DOHH2 (cell line): Measurements from ENCODE around the gene ZBTB9.
"Not testable (repeated sequence)": the region's sequence is repeated elsewhere in the genome, so short reads cannot be mapped to it uniquely, and the experiment has no call there.

Source experiments
- H3F3A ChIP-seq: fragments of 200-600 bp; sonication (generic), shearing (Covaris generic); 2 replicates; pipeline ENCODE4 v1.6.0; 2016; ENCODE audit warnings: antibody characterized with exemption, mild to moderate bottlenecking; ENCODE audit not compliant: control insufficient read depth, insufficient read depth
- H3K27ac ChIP-seq: fragments of 200-600 bp; sonication (generic); 2 replicates; pipeline ENCODE4 v1.5.1; 2014; ENCODE audit warnings: low read depth, mild to moderate bottlenecking, low read length, moderate library complexity
- H3K27me3 ChIP-seq: fragments of 200-600 bp; sonication (generic); 2 replicates; pipeline ENCODE4 v1.6.1; 2014; ENCODE audit warnings: mild to moderate bottlenecking, low read length, mixed read lengths; ENCODE audit not compliant: control insufficient read depth
- H3K36me3 ChIP-seq: fragments of 200-600 bp; sonication (generic); 2 replicates; pipeline ENCODE4 v1.6.1; 2014; ENCODE audit warnings: mild to moderate bottlenecking, low read length, moderate library complexity, mixed read lengths; ENCODE audit not compliant: control insufficient read depth
- H3K4me1 ChIP-seq: fragments of 200-600 bp; sonication (generic); 2 replicates; pipeline ENCODE4 v1.6.1; 2014; ENCODE audit warnings: mild to moderate bottlenecking, low read length, mixed read lengths; ENCODE audit not compliant: control insufficient read depth
- H3K4me2 ChIP-seq: fragments of 200-600 bp; sonication (generic); 2 replicates; pipeline ENCODE4 v1.6.0; 2014; ENCODE audit warnings: mild to moderate bottlenecking, low read length, moderate library complexity
- H3K4me3 ChIP-seq: fragments of 200-600 bp; sonication (generic); 2 replicates; pipeline ENCODE4 v1.5.1; 2014; ENCODE audit warnings: mild to moderate bottlenecking, low read length, mixed read lengths
- H3K79me2 ChIP-seq: fragments of 200-600 bp; sonication (generic); 2 replicates; pipeline ENCODE4 v1.6.1; 2014; ENCODE audit warnings: mild to moderate bottlenecking, low read length, mixed read lengths; ENCODE audit not compliant: control insufficient read depth
- H3K9me2 ChIP-seq: fragments of 200-600 bp; sonication (generic); replicated peaks from 2 replicates; pipeline ENCODE4 v1.6.1; 2014; ENCODE audit warnings: mild to moderate bottlenecking, low read length, mixed read lengths; ENCODE audit not compliant: control insufficient read depth
- H3K9me3 ChIP-seq: fragments of 200-600 bp; sonication (generic); 2 replicates; pipeline ENCODE4 v1.6.1; 2014; ENCODE audit warnings: antibody characterized with exemption, low read length, mixed read lengths; ENCODE audit not compliant: control insufficient read depth, insufficient read depth
- H4K20me1 ChIP-seq: fragments of 200-600 bp; sonication (generic); 2 replicates; pipeline ENCODE4 v1.6.0; 2014; ENCODE audit warnings: low read depth, mild to moderate bottlenecking, antibody characterized with exemption, low read length, moderate library complexity; ENCODE audit not compliant: control insufficient read depth, insufficient read depth
- EZH2phosphoT487 ChIP-seq: fragments of 200-600 bp; sonication (generic); IDR thresholded peaks from 2 replicates; pipeline ENCODE4 v1.6.1; 2017; ENCODE audit warnings: borderline replicate concordance, mild to moderate bottlenecking, antibody characterized with exemption, low read length, moderate library complexity, mixed read lengths
- TF ChIP-seq, protein P1 (sequence below): fragments of 200-600 bp; sonication (generic); IDR thresholded peaks from one replicate; pipeline ENCODE4 v1.5.1; 2014; ENCODE audit warnings: antibody characterized with exemption, mild to moderate bottlenecking, low read depth, low read length; ENCODE audit not compliant: poor library complexity, severe bottlenecking

Gene ZBTB9

DNA sequence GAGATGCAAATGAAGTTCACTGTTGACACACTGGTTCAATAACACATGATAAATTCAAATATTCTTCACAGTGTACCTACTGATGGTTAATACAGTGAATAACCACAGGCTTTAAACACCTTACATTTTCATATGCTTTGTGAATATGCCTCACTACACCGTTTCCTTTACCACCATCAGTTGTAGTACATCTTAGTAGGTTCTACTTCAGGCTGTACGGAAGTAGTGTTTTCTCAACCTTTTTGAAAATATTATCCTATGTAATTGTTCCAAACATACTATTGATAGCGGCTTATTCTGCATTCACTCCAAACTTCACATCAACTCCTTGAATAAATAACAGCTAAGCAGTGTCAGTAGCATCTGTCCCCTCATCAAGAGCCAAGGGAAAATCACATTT lies 15.3 kb downstream of the ZBTB9 start:
- H3K27ac ChIP-seq = no peak overlapping the region
- no peaks in the 10 kb centered on the region for H4K20me1 ChIP-seq
- no peaks in the 10 kb centered on the region for H3K36me3 ChIP-seq
- no peaks in the 10 kb centered on the region for H3K27me3 ChIP-seq
- no peaks in the 10 kb centered on the region for H3K79me2 ChIP-seq
- H3K4me1 ChIP-seq = peaks cover 5% of the 10 kb centered on the region; the same call in 1 of the 2 replicates
- H3F3A ChIP-seq = no peaks in the 10 kb centered on the region
- TF ChIP-seq, protein P1, sequence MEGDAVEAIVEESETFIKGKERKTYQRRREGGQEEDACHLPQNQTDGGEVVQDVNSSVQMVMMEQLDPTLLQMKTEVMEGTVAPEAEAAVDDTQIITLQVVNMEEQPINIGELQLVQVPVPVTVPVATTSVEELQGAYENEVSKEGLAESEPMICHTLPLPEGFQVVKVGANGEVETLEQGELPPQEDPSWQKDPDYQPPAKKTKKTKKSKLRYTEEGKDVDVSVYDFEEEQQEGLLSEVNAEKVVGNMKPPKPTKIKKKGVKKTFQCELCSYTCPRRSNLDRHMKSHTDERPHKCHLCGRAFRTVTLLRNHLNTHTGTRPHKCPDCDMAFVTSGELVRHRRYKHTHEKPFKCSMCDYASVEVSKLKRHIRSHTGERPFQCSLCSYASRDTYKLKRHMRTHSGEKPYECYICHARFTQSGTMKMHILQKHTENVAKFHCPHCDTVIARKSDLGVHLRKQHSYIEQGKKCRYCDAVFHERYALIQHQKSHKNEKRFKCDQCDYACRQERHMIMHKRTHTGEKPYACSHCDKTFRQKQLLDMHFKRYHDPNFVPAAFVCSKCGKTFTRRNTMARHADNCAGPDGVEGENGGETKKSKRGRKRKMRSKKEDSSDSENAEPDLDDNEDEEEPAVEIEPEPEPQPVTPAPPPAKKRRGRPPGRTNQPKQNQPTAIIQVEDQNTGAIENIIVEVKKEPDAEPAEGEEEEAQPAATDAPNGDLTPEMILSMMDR = no peak
- no peak for TF ChIP-seq EZH2phosphoT487
- no peaks in the 10 kb centered on the region for H3K9me2 ChIP-seq
- no peaks in the 10 kb centered on the region for H3K9me3 ChIP-seq
- H3K4me2 ChIP-seq = no peak overlapping the region
- no peak overlapping the region for H3K4me3 ChIP-seq

DNA sequence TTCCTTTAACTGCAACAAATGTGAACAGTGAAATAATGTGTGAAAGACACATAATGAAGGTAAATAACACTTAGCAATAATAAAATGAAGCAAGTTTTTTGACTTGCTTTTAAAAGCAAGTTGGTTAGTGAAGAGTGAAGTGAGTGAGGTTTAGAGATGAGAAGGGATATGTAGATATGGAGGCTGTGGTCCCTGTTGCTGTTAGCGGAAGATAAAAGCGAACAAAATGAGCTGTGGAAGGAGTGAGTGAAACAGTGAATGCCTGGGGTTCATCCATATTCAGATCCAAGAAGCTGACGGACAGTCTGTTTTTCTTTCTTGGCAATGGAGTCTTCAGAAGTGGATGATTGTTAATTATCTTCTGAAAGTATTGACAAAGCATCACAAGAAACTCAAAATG lies 23.5 kb downstream of the ZBTB9 start:
- no peaks in the 10 kb centered on the region for H3K79me2 ChIP-seq
- H3K27me3 ChIP-seq = peaks cover 10% of the 10 kb centered on the region; the same call in 1 of the 2 replicates
- no peaks in the 10 kb centered on the region for H3K36me3 ChIP-seq
- no peaks in the 10 kb centered on the region for H3F3A ChIP-seq
- H3K4me1 ChIP-seq = no peaks in the 10 kb centered on the region
- TF ChIP-seq, protein P1 = no peak
- TF ChIP-seq EZH2phosphoT487 = no peak
- H3K9me3 ChIP-seq = no peaks in the 10 kb centered on the region
- H3K4me2 ChIP-seq = no peak overlapping the region
- H3K27ac ChIP-seq = no peak overlapping the region
- no peaks in the 10 kb centered on the region for H4K20me1 ChIP-seq
- H3K4me3 ChIP-seq = no peak overlapping the region
- H3K9me2 ChIP-seq = no peaks in the 10 kb centered on the region

DNA sequence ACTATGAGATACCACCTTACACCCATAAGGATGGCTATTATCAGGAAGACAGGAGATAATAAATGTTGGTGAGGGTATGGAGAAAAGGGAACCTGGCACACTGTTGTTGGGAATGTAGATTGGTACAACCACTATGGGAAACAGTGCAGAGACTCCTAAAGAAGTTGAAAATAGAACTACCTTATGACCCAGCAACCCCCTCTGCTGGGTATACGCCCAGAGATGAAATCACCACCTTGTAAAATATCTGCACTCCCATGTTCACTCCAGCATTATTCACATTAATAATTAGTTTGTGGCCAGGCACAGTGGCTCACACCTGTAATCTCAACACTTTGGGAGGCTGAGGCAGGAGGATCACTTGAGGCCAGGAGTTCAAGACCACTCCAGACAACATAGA lies 26.8 kb downstream of the ZBTB9 start:
- H3K27ac ChIP-seq = no peak overlapping the region
- peaks cover 10% of the 10 kb centered on the region; the same call in 1 of the 2 replicates for H3K27me3 ChIP-seq
- TF ChIP-seq EZH2phosphoT487 = no peak
- TF ChIP-seq, protein P1 = no peak

DNA sequence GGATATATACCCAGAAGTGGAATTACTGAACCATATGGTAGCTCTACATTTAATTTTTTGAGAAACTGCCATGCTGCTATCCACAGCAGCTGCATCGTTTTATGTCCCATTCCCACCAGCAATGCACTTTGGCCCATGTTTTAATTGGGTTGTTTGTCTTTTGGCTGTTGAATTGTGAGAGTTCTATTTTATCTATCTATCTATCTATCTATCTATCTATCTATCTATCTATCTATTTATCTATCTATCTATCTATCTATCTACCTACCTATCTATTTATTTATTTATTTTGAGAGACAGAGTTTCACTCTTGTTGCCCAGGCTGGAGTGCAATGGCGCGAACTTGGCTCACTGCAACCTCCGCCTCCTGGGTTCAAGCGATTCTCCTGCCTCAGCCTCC lies 28.2 kb downstream of the ZBTB9 start:
- H3K4me3 ChIP-seq, H4K20me1 ChIP-seq, H3K9me2 ChIP-seq, H3K27ac ChIP-seq, H3K4me2 ChIP-seq, H3K36me3 ChIP-seq, H3K9me3 ChIP-seq, H3F3A ChIP-seq, H3K4me1 ChIP-seq, H3K79me2 ChIP-seq, H3K27me3 ChIP-seq: not testable (repeated sequence)

More for the DNA sequence above, 26.8 kb downstream of the ZBTB9 start:
- Histone ChIP-seq H3K9me2 (no peaks in the 10 kb centered on the region), H3K79me2 (no peaks in the 10 kb centered on the region), H3K9me3 (no peaks in the 10 kb centered on the region), H4K20me1 (no peaks in the 10 kb centered on the region), H3K4me1 (no peaks in the 10 kb centered on the region), H3K4me3 (no peak overlapping the region), H3K4me2 (no peak overlapping the region), H3K36me3 (no peaks in the 10 kb centered on the region), H3F3A (no peaks in the 10 kb centered on the region)
